Loucy (cell line): ENCODE measurements around the gene TBX21.

Experiments used
- H2AFZ ChIP-seq: fragments of 200-600 bp; sonication (generic); 2 replicates; pipeline ENCODE4 v1.6.0; 2016; ENCODE audit warnings: antibody characterized with exemption, mild to moderate bottlenecking, low read length, moderate library complexity
- H3F3A ChIP-seq: fragments of 200-600 bp; 2 replicates; pipeline ENCODE4 v1.6.0; 2016; ENCODE audit warnings: antibody characterized with exemption, low read depth, mild to moderate bottlenecking
- H3K27me3 ChIP-seq: fragments of 200-600 bp; sonication (generic); 2 replicates; pipeline ENCODE4 v1.6.1; 2014; ENCODE audit warnings: low read length, mild to moderate bottlenecking; ENCODE audit not compliant: insufficient read depth, poor library complexity, severe bottlenecking
- H3K36me3 ChIP-seq: fragments of 200-600 bp; sonication (generic); 2 replicates; pipeline ENCODE4 v1.6.1; 2016; ENCODE audit warnings: low read length; ENCODE audit not compliant: insufficient read depth
- H3K4me1 ChIP-seq: fragments of 200-600 bp; sonication (generic); 2 replicates; pipeline ENCODE4 v1.5.1; 2014; ENCODE audit warnings: low read length, mild to moderate bottlenecking; ENCODE audit not compliant: insufficient read depth, poor library complexity, severe bottlenecking
- H3K4me2 ChIP-seq: fragments of 200-600 bp; sonication (generic); 2 replicates; pipeline ENCODE4 v1.6.0; 2014; ENCODE audit warnings: antibody characterized with exemption, low read length, low read depth, mild to moderate bottlenecking; ENCODE audit not compliant: poor library complexity, severe bottlenecking
- H3K4me3 ChIP-seq: fragments of 200-600 bp; sonication (generic); 2 replicates; pipeline ENCODE4 v1.5.1; 2014; ENCODE audit warnings: low read length, mild to moderate bottlenecking, mixed read lengths; ENCODE audit not compliant: poor library complexity, severe bottlenecking
- H3K79me2 ChIP-seq: fragments of 200-600 bp; sonication (generic); 2 replicates; pipeline ENCODE4 v1.6.1; 2014; ENCODE audit warnings: low read length; ENCODE audit not compliant: insufficient read depth
- H3K9ac ChIP-seq: fragments of 200-600 bp; sonication (generic); 2 replicates; pipeline ENCODE4 v1.6.0; 2014; ENCODE audit warnings: mild to moderate bottlenecking, low read depth, low read length, moderate library complexity; ENCODE audit not compliant: poor library complexity, severe bottlenecking
- H3K9me2 ChIP-seq: fragments of 200-600 bp; sonication (generic); replicated peaks from 2 replicates; pipeline ENCODE4 v1.6.1; 2016; ENCODE audit warnings: low read depth, low read length, mixed read lengths
- H3K9me3 ChIP-seq: fragments of 200-600 bp; sonication (generic); 2 replicates; pipeline ENCODE4 v1.6.1; 2014; ENCODE audit warnings: mild to moderate bottlenecking, antibody characterized with exemption, low read length, low read depth; ENCODE audit not compliant: insufficient read depth
- H4K20me1 ChIP-seq: fragments of 200-600 bp; sonication (generic); 2 replicates; pipeline ENCODE4 v1.6.0; 2014; ENCODE audit warnings: antibody characterized with exemption, low read length, mild to moderate bottlenecking; ENCODE audit not compliant: insufficient read depth, poor library complexity, severe bottlenecking
- EZH2phosphoT487 ChIP-seq: fragments of 200-600 bp; IDR thresholded peaks from 2 replicates; pipeline ENCODE4 v1.6.1; 2018; ENCODE audit warnings: antibody characterized with exemption, mild to moderate bottlenecking, moderate library complexity, borderline replicate concordance
- TF ChIP-seq, protein P1 (sequence below): fragments of 200-600 bp; sonication (generic); conservative IDR thresholded peaks from 2 replicates; pipeline ENCODE4 v1.5.1; 2014; ENCODE audit warnings: mild to moderate bottlenecking, antibody characterized with exemption, low read length

The TBX21 gene

DNA sequence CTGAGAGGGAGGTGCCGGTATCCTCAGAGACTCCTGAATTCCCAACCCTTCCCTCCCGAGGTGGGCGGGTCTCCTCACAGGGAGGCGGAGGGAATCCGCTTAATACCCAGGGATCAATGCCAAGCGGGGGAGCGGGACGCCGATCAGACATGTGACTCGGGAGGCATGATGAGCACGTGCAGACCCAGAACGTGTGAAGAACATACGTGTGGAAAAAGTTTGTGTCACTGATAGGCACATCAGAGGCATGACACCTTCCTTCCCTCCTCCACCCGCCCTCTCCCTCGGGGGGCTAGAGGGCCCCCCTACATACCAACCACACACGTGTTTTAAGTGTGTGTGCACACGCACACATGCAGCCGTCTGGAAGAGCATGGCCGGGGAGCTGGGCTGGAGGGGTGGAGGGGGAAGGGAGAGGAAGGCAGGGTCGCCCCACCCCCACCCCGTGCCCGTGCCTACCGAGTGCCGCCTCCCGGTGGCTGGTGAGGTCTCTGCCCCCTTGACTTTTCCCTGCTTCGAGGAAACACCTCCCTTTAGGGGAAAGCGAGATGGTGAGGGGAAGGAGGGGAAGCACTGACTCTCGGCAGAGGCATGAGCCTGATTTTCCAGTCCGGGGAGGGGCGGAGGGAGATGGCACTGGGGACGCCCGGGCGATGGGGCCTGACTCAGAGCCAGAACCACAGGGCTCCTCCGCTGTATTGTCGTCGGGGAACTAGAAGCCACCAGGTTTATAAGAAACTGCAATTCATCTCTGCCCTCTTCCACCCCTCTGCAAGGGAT is 12.1 kb upstream of the TBX21 start:
- H3K4me1 ChIP-seq = peaks cover 41% of the 10 kb centered on the region
- TF ChIP-seq, protein P1, sequence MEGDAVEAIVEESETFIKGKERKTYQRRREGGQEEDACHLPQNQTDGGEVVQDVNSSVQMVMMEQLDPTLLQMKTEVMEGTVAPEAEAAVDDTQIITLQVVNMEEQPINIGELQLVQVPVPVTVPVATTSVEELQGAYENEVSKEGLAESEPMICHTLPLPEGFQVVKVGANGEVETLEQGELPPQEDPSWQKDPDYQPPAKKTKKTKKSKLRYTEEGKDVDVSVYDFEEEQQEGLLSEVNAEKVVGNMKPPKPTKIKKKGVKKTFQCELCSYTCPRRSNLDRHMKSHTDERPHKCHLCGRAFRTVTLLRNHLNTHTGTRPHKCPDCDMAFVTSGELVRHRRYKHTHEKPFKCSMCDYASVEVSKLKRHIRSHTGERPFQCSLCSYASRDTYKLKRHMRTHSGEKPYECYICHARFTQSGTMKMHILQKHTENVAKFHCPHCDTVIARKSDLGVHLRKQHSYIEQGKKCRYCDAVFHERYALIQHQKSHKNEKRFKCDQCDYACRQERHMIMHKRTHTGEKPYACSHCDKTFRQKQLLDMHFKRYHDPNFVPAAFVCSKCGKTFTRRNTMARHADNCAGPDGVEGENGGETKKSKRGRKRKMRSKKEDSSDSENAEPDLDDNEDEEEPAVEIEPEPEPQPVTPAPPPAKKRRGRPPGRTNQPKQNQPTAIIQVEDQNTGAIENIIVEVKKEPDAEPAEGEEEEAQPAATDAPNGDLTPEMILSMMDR = peak; percentile 46
- TF ChIP-seq EZH2phosphoT487 = no peak
- H3K9ac ChIP-seq = no peak overlapping the region
- no peak overlapping the region for H3K4me3 ChIP-seq
- H3K36me3 ChIP-seq = no peaks in the 10 kb centered on the region
- no peaks in the 10 kb centered on the region for H3K79me2 ChIP-seq
- no peak overlapping the region for H3K4me2 ChIP-seq
- no peaks in the 10 kb centered on the region for H3F3A ChIP-seq
- H3K27me3 ChIP-seq = no peaks in the 10 kb centered on the region
- H3K9me2 ChIP-seq = no peaks in the 10 kb centered on the region
- H3K9me3 ChIP-seq = no peaks in the 10 kb centered on the region
- H4K20me1 ChIP-seq = no peaks in the 10 kb centered on the region
- H2AFZ ChIP-seq = no peak overlapping the region

DNA sequence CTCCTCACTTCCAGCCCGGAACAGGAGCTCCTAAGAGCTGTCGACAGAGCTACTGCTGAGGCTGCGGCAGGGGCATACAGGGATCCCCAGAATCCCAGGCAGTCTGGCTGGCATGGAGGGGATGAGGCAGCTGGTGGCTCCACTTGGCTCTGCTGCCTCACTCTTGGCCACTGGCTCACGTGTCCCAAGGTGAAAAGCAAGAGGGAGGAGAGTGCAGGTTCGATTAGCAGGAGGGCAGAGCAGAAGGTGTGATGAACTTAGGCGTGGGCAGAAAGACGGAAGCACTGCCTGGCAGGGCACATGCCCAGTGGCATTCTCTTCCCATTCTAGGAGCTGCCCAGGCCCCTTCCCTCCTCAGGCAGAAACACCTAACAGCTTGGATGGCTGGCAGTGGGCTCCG is 11.3 kb upstream of the TBX21 start:
- H3F3A ChIP-seq = no peaks in the 10 kb centered on the region
- no peak for TF ChIP-seq EZH2phosphoT487
- TF ChIP-seq, protein P1 = no peak
- no peaks in the 10 kb centered on the region for H4K20me1 ChIP-seq
- no peaks in the 10 kb centered on the region for H3K36me3 ChIP-seq
- no peaks in the 10 kb centered on the region for H3K9me2 ChIP-seq
- H3K9ac ChIP-seq = no peak overlapping the region
- no peak overlapping the region for H2AFZ ChIP-seq
- no peaks in the 10 kb centered on the region for H3K27me3 ChIP-seq
- H3K4me3 ChIP-seq = no peak overlapping the region
- H3K4me2 ChIP-seq = no peak overlapping the region
- no peaks in the 10 kb centered on the region for H3K79me2 ChIP-seq
- no peaks in the 10 kb centered on the region for H3K9me3 ChIP-seq
- peaks cover 41% of the 10 kb centered on the region for H3K4me1 ChIP-seq

DNA sequence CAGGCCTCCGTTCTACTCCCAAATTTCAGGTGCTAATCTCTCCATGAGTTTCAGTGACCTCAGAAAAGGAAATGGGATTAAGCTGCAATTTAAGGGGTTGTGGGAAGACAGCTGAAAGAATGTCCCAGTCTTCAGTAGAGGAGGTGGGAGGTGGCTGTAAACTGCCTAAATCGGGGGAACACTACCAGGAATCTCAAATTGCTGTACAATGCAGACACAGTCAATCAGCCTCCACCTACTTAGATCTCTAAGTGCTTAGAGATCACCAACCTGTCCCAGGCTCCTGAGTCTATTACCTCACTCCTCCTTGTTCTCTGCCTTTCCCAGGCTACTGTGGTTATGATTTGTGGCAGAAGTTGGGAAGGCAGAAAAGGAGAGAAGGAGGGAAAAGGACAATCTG is 8.3 kb upstream of the TBX21 start:
- no peaks in the 10 kb centered on the region for H3K36me3 ChIP-seq
- H3K4me3 ChIP-seq = no peak overlapping the region
- H3K4me1 ChIP-seq = peaks cover 20% of the 10 kb centered on the region
- H4K20me1 ChIP-seq = no peaks in the 10 kb centered on the region
- H2AFZ ChIP-seq = no peak overlapping the region
- TF ChIP-seq, protein P1 = no peak
- no peak for TF ChIP-seq EZH2phosphoT487
- H3K27me3 ChIP-seq = no peaks in the 10 kb centered on the region
- H3K79me2 ChIP-seq = no peaks in the 10 kb centered on the region
- H3K9ac ChIP-seq = no peak overlapping the region
- no peaks in the 10 kb centered on the region for H3K9me2 ChIP-seq
- no peak overlapping the region for H3K4me2 ChIP-seq
- no peaks in the 10 kb centered on the region for H3F3A ChIP-seq
- H3K9me3 ChIP-seq = no peaks in the 10 kb centered on the region
